Fibroblast of the aortic adventitia (primary cell): Measurements from ENCODE around the gene CADPS2. TPM values are rescaled to one million over a fixed set of nuclear protein-coding genes. Genes with fewer than 3 reads are reported as not detected.

ENCODE experiments used
- DNase-seq: peaks from one replicate; pipeline ENCODE4 v3.0.0-alpha.2; 2010; ENCODE audit warnings: low read depth
- H3K4me3 ChIP-seq: 2 replicates; pipeline ENCODE4 v1.5.1; 2011; ENCODE audit warnings: low read depth, mild to moderate bottlenecking, control low read depth, low read length, moderate library complexity
- CTCF ChIP-seq: IDR thresholded peaks from 2 replicates; pipeline ENCODE4 v1.5.1; 2011; ENCODE audit warnings: mild to moderate bottlenecking, low read length, control low read depth, inconsistent platforms; ENCODE audit not compliant: insufficient read depth
- total RNA-seq: library from RNA; depleted of rRNA; stranded (reverse); fragments of >200 nt; gene quantifications from 2 replicates; pipeline ENCODE4 v1.2.3, GENCODE V29; 2012; ENCODE audit warnings: low replicate concordance

Gene CADPS2
- total RNA-seq, 1 donor = 16.0 TPM

DNA sequence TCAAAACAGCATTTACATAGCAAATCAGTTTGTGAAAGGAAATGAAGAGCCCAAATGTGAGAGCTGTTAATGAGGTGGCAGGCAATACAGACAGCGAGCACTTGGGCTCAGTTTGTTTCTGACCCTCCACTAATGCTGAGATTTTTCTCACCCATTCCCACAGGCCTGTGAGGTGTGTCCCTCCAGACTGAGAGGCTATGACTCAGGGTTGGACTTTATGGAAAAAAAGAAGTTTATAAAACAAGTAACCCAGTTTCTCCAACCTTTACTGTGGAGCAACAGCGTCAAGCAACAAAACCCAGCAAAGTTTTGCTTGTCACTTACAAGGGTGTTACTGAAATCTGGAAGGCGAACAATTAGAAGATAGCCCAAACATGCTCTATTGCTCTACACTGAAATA, 576.8 kb downstream of the CADPS2 start:
- no peak overlapping the region for H3K4me3 ChIP-seq
- no peak for TF ChIP-seq CTCF
- DNase-seq = no peak

DNA sequence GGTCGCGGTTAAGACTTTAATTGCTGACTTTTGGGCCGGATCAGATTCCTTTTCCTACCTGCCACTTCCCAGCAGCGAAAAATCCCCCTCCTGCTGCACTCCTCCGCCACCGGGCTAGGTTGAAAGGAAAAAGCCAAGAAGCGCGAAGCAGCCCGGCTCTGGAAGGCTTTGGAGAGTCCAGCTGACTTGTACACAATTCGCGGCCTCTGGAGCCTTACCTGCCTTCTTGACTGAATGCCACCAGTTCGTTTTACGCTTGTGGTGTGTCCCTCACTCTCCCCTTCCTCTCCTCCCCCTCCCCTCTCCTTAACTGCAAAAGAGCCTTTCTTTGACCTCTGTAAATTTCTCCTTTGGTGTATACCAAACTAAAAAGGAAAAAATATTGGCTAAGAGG, 579.0 kb downstream of the CADPS2 start:
- no peak for TF ChIP-seq CTCF
- no peak overlapping the region for H3K4me3 ChIP-seq
- no peak for DNase-seq

GRCh38 chr7:122306320-122307227, 579.7 kb downstream of the CADPS2 start:
- DNase-seq = no peak
- TF ChIP-seq CTCF = no peak
- H3K4me3 ChIP-seq = no peak overlapping the region

- TF ChIP-seq CTCF = no peak
- DNase-seq = peak; percentile 14
- no peak overlapping the region for H3K4me3 ChIP-seq
These were observed 580.6 kb downstream of the CADPS2 start for GRCh38 chr7:122305475-122306319.

DNA sequence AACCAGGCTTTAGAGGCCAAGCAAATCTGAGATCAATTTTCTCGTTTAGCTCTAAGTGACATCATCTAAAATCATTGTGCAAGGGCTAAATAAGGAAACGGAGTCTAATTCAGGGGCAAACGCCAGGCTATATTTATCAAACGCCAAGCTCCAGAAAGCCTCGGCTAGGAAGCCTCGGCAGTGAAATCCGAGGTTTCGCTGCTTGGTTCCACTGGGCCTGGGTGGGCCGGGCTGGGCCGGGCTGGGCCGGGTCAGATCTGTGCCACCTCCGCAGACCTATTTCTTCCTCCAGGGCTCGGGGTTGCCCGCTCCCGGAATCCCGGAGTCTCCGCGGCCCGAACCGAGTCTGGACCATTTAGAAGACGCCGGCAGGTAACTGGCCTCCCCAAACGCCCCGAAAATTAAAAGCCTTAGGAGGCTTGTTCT, 581.3 kb downstream of the CADPS2 start:
- TF ChIP-seq CTCF = no peak
- peak; percentile 35 for DNase-seq

DNA sequence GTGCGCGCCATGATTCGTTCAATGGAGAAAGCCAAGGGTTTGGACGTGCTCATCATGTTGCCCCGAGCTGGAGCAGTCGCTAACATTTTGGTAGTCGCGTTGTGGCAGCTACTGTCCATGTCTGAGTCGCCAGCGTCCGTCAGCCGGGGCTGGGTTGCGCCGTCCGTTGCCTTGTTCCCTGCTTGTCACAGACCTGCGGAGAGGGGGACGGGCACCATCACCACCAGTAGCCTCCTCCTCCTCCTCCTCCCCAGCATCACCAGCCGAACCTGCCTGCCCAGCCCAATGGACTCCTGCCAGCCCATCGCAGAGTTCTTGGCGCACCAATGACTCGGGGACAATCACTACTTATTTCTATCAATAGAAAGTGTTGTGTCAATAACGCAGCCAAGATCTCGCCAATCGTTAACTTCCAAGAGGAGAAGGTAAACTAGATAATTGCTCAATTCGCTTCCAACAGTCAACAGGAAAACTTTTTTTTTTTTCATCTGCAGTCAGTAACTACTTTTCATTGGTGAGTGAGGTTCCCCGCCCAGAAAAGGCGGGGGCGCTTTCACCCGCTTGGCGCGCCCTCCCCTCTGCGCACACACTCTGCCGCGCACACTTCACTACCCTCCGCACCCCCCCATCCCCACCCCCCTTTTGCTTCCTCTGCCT, 581.8 kb downstream of the CADPS2 start, which contains the start of gene FEZF1:
Gene FEZF1, minus strand, starts transcription at position 432 of the 657 bp plus-strand sequence. Its CDS starts 313 bp downstream, at position 119.
- TF ChIP-seq CTCF = no peak
- no peak for DNase-seq
- H3K4me3 ChIP-seq = no peak within 1 kb of the TSS

More for the DNA sequence above, 581.3 kb downstream of the CADPS2 start:
- H3K4me3 ChIP-seq = no peak overlapping the region
